IPS-11a (cell line): ENCODE measurements around the gene R3HDM2.
"Not testable (repeated sequence)": the region's sequence is repeated elsewhere in the genome, so short reads cannot be mapped to it uniquely, and the experiment has no call there.

Experiments
- H3K4me3 ChIP-seq: one replicate; pipeline ENCODE4 v1.5.1; 2013; ENCODE audit warnings: low read depth, low read length, control low read depth

R3HDM2 gene

GRCh38 chr12:57429473-57430111 lies 1.3 kb downstream of the R3HDM2 start:
- H3K4me3 ChIP-seq: peak overlapping the region; percentile 86

GRCh38 chr12:57428965-57429364 lies 1.9 kb downstream of the R3HDM2 start:
- H3K4me3 ChIP-seq: no peak overlapping the region

- H3K4me3 ChIP-seq: not testable (repeated sequence)
Measured at GRCh38 chr12:57426948-57427347, 3.9 kb downstream of the R3HDM2 start.

DNA sequence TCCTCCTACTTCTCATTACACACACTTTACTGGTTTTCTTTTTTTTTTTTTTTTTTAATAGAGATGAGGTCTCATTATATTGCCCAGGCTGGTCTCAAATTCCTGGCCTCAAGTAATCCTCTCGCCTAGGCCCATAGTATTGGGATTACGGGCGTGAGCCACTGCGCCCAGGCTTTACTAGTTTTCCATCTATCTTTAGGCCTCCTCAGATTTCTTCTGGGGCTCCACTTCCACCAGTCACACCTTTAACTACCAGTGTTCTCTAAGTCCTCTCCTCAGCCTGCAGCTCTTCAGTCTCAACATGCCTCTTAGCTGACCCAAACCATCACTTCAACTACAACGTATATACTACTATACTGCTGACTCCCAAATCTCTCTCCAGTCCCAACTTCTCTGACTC lies 10.4 kb downstream of the R3HDM2 start:
- H3K4me3 ChIP-seq: no peak overlapping the region

- H3K4me3 ChIP-seq: no peak overlapping the region
Measured at GRCh38 chr12:57419495-57419894, 11.3 kb downstream of the R3HDM2 start.

GRCh38 chr12:57418255-57418654 lies 12.6 kb downstream of the R3HDM2 start:
- H3K4me3 ChIP-seq: no peak overlapping the region

DNA sequence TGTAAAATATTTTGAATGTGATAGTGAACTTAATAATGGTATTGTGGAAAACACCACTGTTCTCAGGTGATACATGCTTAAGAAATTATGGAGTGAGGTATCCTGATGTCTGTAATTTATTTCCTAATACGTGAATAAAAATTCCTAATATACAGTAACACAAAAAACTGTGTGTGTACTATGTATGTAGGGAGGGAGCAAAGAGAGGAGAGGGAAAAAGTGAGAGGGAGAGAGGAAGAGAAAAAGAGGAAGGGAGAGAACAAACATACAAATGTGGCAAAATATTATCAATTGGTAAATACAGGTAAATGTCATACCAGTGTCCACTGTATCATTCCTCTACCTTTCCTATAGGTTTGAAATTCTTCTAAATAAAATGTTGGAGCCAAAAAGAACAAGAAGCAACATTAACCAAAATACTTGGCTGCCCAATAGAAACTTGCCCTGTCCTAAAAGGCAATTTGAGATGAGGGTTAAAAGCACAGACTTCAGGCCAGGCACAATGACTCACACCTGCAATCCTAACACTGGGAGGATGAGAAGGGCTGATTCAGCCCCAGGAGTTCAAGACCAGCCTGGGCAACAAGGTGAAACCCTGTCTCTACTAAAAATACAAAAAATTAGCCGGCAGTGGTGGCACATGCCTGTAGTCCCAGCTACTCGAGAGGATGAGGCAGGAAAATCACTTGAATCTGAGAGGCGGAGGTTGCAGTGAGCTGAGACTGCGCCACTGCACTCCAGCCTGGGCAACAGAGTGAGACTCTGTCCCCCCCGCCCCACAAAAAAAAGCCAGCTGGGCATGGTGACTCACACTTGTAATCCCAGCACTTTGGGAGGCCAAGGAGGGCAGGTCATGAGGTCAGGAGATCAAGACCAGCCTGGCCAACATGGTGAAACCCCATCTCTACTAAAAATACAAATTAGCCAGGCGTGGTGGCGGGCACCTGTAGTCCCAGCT lies 14.5 kb downstream of the R3HDM2 start:
- H3K4me3 ChIP-seq: no peak overlapping the region

- H3K4me3 ChIP-seq: no peak overlapping the region
Measured at GRCh38 chr12:57415088-57415487, 15.8 kb downstream of the R3HDM2 start.

- not testable (repeated sequence) for H3K4me3 ChIP-seq
Measured at GRCh38 chr12:57414160-57414559, 16.7 kb downstream of the R3HDM2 start.

- no peak overlapping the region for H3K4me3 ChIP-seq
Measured at GRCh38 chr12:57410534-57410933, 20.3 kb downstream of the R3HDM2 start.

GRCh38 chr12:57404966-57405640 lies 25.7 kb downstream of the R3HDM2 start:
- H3K4me3 ChIP-seq: no peak overlapping the region

DNA sequence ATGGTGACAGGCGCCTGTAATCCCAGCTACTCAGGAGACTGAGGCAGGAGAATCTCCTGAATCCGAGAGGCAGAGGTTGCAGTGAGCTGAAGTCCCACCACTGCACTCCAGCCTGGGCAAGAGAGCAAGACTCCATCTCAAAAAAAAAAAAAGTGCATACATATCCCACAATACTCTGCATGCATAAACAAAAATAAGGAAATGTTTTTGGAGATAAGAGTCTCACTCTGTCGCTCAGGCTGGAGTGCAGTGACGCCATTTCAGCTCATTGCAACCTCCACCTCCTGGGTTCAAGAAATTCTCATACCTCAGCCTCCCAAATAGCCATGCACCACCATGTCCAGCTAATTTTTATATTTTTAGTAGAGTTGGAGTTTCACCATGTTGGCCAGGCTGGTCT lies 28.7 kb downstream of the R3HDM2 start:
- not testable (repeated sequence) for H3K4me3 ChIP-seq

DNA sequence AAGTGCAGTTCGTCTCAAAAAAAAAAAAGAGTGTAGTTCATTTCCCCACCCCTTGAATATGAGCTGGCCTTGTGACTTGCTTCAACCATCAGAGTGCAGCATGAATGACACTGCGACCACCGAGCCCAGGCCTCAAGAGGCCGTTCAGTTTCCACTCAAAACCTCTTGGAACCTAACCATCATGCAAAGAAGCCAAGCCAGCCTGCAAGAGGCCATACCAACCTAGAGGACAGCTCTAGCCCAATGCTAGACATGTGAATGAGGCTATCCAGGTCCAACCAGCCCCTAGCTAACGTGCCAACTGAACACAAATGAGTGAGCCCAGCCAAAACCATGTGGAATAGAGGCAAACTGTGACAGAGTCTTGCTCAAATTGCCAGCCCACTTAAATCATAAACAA lies 29.7 kb downstream of the R3HDM2 start:
- no peak overlapping the region for H3K4me3 ChIP-seq

DNA sequence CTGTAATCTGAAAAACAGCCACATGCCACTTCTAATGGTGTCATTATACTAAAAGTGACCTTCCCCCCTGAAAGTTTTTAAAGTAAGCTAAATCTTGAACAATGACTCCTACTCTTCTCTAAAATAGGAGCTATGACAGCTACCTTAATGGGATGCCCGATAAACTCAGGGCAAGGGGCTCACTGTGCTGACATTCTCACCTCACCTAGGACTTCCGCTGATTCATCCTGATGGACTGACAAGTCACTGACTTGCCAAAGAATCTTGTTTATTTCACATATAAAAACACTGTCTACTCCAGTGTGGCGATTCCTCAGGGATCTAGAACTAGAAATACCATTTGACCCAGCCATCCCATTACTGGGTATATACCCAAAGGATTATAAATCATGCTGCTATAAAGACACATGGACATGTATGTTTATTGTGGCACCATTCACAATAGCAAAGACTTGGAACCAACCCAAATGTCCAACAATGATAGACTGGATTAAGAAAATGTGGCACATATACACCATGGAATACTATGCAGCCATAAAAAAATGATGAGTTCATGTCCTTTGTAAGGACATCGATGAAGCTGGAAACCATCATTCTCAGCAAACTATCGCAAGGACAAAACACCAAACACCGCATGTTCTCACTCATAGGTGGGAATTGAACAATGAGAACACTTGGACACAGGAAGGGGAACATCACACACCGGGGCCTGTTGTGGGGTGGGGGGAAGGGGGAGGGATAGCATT lies 31.0 kb downstream of the R3HDM2 start:
- not testable (repeated sequence) for H3K4me3 ChIP-seq

DNA sequence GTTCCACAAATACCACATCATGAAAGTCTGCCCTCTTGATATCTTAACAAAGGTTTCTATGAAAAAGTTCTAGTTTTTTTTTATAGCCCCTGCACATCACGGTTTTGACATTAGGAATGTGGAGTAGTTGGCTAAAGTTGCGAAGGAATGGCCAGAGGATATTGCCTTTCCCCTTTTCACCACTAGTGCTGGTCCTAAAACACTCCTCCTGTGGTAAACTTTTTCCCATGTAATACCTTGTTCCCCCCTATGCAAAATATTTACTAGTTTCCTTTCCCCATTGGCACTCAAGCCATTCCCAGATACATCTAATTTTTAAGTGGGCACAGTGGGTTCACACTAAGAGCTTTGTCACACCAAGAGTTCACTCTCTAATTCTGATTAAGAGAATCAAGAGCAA lies 33.4 kb downstream of the R3HDM2 start:
- no peak overlapping the region for H3K4me3 ChIP-seq

GRCh38 chr12:57395121-57395520 lies 35.7 kb downstream of the R3HDM2 start:
- no peak overlapping the region for H3K4me3 ChIP-seq

DNA sequence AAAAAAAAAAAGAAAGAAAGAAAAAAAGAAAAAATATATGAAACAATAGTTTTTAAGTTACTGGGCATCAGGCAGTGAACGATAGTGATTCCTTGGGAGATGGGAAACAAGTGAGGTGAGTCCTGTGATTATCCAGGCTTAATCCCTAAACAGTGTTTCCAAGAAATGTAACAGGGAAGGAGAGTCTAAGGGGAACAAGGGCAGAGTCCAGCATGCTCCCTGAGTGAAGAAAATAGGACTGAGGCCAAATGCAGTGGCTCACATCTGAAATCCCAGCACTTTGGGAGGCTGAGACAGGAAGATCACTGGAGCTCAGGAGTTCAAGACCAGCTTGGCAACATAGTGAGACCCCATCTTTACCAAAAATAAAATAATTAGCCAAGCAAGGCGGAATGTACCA lies 40.7 kb downstream of the R3HDM2 start:
- no peak overlapping the region for H3K4me3 ChIP-seq

GRCh38 chr12:57389033-57389432 lies 41.8 kb downstream of the R3HDM2 start:
- no peak overlapping the region for H3K4me3 ChIP-seq

DNA sequence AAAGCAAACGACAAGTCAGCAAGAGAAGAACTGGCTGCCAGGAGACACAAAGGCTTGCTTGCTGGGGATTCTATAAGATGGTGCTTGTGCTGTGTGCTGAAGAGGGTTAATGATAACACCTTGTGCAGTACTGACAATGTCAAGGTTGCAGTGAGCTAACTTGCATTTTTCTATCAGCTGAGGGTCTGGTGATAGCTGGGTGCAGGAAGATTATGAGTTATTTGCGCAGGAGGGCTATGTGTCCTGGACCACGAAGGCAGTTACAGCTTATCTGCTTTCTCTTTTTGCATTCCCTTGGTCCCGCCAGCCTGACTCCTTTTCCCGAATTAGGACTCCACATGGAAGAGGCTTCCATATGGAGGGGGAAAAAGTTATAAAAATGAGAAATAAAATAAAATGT lies 42.4 kb downstream of the R3HDM2 start:
- no peak overlapping the region for H3K4me3 ChIP-seq

- no peak overlapping the region for H3K4me3 ChIP-seq
Measured at GRCh38 chr12:57386187-57386720, 44.6 kb downstream of the R3HDM2 start.

- H3K4me3 ChIP-seq: no peak overlapping the region
Measured at GRCh38 chr12:57385586-57385985, 45.3 kb downstream of the R3HDM2 start.
